ENCODE results near the gene THRSP. TPM values are rescaled to one million over a fixed set of nuclear protein-coding genes. Genes with fewer than 3 reads are reported as not detected.

THRSP gene
- total RNA-seq, 1 experiment from 2014 or later: not detected

DNA sequence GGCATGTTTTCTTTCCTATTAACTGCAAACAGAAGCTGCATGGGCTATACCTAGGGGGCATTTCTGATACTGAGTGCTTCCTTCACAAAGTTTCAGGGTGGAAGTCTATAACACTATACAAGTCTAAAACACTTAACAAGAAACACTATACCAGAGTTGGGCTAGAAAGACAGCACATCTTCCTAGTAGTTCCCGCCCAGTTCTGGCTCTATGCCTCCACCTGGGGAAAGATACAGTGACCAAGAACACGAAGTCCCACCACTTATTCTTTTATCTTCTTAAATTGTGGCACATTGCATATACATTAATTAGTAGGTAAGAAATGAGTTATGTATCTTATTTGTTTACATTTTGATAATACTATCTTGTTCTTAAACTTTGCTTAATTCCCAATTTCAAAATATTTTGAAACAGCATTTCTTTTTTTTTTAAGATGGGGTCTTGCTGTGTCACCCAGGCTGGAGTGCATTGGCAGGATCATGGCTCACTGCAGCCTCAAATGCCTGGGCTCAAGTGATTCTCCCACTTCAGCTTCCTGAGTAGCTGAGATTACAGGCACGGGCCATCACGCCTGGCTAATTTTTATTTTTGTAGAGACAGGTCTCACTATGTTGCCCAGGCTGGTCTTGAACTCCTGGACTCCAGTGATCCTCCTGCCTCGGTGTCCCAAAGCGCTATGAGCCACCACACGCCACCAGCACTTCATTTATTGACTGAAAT is 34.2 kb downstream of the THRSP start:
- DNase-seq (ENCODE audit: low spot score): no peak

DNA sequence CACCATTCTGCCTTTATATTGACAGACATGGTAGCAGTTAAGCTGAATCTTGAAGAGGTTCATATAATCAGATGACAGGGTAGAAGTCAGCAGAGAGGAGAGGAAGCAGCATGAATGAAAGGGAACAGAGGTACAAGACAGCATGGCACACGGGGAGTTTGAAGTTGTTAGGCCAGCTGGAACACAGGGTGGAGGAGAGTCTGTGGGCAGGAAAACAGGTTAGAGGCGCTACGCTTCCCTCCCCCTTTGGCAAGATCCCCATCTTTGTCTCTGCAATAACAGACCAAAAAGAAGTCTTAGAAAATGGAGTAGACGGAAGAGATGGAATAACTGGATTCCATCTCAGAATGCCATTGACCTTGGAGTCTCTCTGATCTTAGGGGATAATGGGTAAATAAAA is 36.0 kb downstream of the THRSP start:
- DNase-seq (ENCODE audit: low spot score): no peak

DNA sequence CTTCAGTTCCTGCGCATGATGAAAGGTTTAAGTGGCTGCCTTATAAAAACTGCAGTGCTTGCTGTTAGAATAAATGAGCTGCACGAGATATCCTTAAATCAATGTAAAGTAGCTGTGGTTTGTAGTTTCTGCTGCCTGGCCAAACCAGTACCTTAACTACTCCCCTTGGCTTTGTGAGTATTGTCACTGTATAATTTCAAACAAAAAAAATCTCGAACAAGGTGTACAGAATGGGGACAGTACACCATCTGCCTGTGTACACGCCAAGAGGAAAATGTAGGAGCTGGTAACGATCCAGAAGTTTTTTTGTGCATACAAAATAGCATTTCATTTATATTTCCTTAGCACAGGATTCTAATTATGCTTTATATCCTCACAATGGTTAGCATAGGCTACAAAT is 36.6 kb downstream of the THRSP start:
- DNase-seq (ENCODE audit: low spot score): no peak

DNA sequence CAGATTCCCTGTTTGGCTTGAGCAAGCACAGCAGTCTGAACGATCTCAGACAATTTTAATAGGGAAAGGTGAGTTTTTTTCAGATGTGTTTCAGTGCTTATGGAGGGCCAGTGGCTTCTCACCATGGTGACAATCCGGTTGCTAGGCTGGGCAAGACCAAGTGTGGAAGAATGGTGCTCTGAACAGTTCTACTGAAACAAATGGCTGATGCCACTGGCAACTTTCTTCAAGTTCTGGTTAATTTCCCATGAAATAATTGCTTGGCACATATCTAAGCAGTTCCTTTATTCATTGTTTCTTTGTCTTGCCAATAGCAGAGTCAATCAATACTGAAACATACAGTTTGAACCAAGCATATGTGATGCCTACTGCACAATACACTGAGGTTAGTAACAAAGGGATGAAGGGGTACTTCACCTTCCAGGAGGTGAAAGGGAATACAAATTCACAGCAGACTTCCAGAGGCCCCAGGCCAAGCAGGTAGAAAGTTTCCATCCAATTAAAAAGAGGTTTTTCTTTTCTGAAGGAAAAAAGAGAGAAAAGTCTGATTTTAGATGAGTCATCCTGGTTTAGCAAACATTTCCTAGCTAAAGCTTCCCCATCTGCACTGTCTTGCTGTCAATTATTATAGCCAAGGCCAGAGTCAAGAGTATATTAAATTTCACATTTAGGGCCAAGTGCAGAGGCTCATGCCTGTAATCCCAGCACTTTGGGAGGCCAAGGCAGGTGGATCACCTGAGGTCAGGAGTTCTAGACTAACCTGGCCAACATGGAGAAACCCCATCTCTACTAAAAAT is 37.2 kb downstream of the THRSP start:
- no peak for DNase-seq (ENCODE audit: low spot score)

DNA sequence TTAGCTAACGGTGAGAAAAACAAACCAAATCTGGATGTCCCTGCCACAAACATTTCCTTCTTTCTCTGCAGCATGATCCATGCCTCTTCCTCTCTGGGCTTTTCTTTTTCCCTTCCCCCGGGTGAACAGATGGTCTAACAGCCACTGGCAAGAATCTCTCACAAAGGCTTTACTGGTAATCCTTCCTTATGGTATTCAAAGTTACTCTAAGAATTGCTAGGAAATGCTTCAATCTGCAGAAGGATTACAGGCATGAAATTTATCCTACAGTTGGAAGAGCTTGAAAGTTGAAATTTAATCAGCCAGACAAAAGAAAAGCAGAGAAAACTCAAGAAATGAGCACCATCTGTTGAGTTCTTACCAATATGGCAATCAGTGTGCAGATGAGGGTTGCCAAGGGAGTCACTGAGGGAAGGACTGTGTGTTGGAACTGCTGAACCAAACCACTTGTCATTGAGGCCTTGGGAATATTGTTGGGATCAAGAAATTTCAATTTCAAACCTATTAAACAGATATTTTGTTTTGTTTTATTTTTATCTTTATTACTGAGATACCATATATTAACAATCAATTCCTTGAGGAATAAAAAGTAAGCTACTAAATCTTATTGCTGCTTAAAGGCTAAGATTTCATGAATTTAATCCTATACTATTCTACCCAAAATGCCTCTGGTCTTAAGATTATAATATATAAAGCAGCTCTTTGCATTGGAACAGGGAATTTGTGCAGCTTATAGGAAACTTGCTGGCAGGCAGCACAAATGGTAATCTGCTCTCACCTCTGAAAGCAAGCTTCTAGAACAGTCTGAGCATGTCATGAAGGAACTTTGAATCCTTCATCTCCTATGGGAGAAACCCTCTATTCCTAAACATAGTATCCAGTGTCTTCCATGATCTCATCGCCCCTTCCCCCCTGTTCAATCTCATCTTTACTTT is 45.7 kb downstream of the THRSP start:
- DNase-seq (ENCODE audit: low spot score): no peak

DNA sequence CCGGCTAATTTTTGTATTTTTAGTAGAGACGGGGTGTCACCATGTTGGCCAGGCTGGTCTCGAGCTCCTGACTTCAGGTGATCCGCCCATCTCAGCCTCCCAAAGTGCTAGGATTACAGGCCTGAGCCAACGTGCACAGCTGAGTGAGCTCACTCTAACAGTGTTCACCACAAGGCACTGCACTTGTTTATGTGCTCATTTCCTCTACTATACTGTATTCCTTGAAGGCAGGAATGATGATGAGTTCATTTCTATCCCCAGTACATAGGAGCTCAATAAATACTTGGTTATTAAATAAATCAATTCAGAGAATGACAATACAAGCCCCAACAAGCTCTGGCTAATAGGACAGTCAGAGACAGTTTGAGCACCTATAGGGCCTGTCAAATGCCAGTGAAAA is 46.7 kb downstream of the THRSP start:
- DNase-seq (ENCODE audit: low spot score): no peak

DNA sequence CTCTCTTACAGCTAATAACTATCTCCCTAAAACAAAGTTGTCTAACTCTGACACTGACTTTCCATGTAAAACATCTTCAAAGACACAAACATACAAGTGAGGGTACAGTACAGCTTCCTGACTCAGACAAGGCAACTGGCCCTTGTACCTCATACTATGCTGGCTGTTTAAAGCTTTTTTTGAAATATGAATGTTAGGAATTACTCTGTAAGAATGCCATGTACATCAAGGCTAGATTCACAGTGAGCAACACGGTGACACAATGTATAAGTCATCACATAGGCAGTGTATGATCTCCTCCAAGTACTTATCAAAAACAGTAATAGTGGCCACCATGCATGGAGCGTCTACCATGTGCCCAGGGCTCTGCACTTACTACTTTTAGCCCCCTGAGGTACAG is 47.2 kb downstream of the THRSP start:
- no peak for DNase-seq (ENCODE audit: low spot score)

DNA sequence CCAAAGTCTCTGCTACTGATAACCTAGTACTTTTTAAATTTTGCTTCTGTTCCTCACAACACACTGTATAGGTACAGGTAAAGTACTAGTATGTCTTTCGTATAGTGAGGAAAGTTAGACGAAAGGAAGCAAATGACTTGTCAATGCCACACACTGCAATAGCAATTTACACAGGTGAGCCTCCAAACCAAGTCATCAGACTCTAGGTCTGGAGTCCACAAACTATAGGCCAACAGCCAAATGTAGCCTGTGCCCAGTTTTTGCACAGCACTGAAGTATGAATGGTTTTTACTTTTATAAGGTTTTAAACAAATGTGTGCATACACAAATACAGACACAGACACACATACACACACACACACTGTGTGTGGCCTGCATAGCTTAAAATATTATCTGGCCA is 47.6 kb downstream of the THRSP start:
- DNase-seq (ENCODE audit: low spot score): no peak

DNA sequence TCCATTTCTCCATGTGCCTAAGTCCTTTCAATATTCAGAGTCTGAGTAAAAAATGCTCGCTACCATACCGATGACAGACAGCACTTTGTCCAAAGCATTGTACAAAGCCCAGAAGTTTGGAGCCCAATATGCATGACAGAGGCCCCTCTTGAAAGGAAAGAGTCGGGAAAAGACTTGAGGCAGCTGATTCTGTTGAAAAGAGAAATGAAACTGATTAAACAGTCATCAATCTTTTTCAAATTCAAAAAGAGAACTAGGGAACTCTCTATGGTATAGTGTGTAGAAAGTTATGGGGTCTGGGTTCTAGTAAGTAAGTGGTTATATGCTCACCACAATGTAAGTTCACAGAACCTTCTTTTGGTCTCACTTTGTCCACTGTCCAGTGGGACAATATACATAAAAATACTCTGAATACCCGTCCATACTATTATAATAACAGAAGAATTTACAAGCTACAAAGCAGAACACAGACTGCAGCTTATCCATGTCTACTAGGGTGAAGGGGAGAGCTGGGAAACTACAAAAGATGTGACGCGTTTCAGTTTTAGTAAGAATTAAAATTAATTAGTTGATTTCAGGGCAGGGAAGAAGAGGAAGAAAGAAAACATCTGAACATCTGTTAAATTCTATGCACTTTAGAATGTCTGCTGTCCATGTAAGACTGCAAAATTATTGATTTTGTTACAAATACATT is 49.1 kb downstream of the THRSP start:
- DNase-seq (ENCODE audit: low spot score): no peak

Other genes starting within 250 kb of the THRSP start
- gene RSF1, start 243.1 kb upstream of the THRSP start, total RNA-seq (2014; rRNA removed; shearing (Covaris generic)): 17.1 and 21.3 TPM in 2 replicates
- gene AAMDC, start 242.7 kb upstream of the THRSP start, total RNA-seq (2014; rRNA removed; shearing (Covaris generic)): 19.7 and 31.2 TPM in 2 replicates
- gene INTS4, start 69.2 kb upstream of the THRSP start, total RNA-seq (2014; rRNA removed; shearing (Covaris generic)): 26.5 and 28.2 TPM in 2 replicates
- 0.77 TPM in 1 of 2 replicates, not detected in the other for gene KCTD14, start 40.6 kb upstream of the THRSP start, total RNA-seq (2014; rRNA removed; shearing (Covaris generic))
- gene NDUFC2, start 16.0 kb downstream of the THRSP start, total RNA-seq (2014; rRNA removed; shearing (Covaris generic)): 121 and 127 TPM in 2 replicates
- gene ALG8, start 75.8 kb downstream of the THRSP start, total RNA-seq (2014; rRNA removed; shearing (Covaris generic)): 106 and 116 TPM in 2 replicates
- gene KCTD21, start 124.8 kb downstream of the THRSP start, total RNA-seq (2014; rRNA removed; shearing (Covaris generic)): 2.5 and 4.9 TPM in 2 replicates
- gene USP35, start 125.1 kb downstream of the THRSP start, total RNA-seq (2014; rRNA removed; shearing (Covaris generic)): 1.5 and 1.7 TPM in 2 replicates

Measured in H4 (cell line).